Measurements from ENCODE around the gene CEP135.

DNA sequence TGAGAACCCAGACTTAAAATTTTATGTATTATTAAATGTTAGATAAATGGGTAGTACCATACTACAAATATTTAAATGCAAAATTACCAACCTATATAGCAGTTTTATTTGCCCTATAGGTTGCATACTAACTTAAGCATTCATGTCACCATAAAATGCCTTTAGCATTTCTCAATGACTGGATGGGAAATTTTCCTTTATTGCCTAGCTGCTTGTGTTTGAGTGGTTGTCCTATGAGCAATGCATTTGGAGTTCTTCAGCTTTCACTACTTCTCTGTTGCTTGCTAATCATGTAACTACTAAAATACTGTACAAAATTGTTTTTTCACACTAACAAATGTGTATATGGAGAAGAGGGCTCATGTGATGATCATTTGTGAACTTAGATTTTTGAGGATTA lies 44.2 kb upstream of the CEP135 start:
- TF ChIP-seq POLR2A (IDR thresholded peaks at IDR 0.05) (no peak), CTCF (IDR thresholded peaks at IDR 0.05) (no peak), EP300 (IDR thresholded peaks at IDR 0.05) (no peak)

Data from ovary (tissue), 3 donors.